BE2C (cell line): ENCODE data around the gene LY86.

Experiments
- DNase-seq: peaks from one replicate; pipeline ENCODE4 v3.0.0-alpha.2; 2020
- H3K27me3 ChIP-seq: fragments of 250-450 bp; sonication (Bioruptor Pico); 2 replicates; pipeline ENCODE4 v1.5.1; 2020; ENCODE audit warnings: mild to moderate bottlenecking
- H3K36me3 ChIP-seq: fragments of 250-450 bp; sonication (Bioruptor Pico); 2 replicates; pipeline ENCODE4 v1.5.1; 2020; ENCODE audit warnings: mild to moderate bottlenecking
- H3K4me1 ChIP-seq: fragments of 250-450 bp; sonication (Bioruptor Pico); 2 replicates; pipeline ENCODE4 v1.5.1; 2020
- H3K4me3 ChIP-seq: 2 replicates; pipeline ENCODE4 v1.5.1; 2011; ENCODE audit warnings: low read depth, low read length
- H3K9me3 ChIP-seq: fragments of 250-450 bp; sonication (Bioruptor Pico); 2 replicates; pipeline ENCODE4 v1.5.1; 2020
- TF ChIP-seq, protein P1 (sequence below): IDR thresholded peaks from 2 replicates; pipeline ENCODE4 v1.5.1; 2012; ENCODE audit warnings: mild to moderate bottlenecking, low read depth, low read length

LY86 gene

DNA sequence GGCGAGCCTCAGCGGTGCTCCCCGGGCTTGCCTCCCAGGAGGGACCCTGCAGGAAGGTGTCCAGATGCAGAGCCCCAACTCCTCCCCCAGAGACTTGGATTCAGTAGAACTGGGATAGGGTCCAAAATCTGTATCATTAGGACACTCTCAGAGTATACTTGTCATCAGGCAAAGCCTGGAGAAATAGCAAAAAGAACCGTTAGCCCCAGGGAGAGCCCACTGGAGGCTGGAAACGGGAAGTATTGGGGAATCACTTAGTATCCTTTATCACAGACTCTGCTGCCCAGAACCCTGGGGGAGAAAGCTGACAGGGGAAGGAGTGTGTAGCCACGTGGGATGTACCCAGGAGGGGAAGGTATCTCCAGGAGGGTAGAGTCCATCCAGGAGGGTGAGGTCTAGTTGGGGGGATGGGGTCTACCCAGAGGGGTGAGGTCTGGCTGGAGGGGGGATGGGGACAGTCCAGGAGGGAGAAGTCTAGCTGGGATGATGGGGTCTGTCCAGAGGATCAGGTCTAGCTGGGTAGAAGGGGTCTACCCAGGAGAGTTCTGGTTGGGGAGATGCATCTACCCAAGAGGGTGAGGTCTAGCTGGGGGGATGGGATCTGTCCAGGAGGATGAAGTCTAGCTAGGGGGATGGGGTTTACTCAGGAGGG is 107.2 kb downstream of the LY86 start:
- DNase-seq, result no peak
- H3K27me3 ChIP-seq, result no peaks in the 10 kb centered on the region
- H3K36me3 ChIP-seq, result no peaks in the 10 kb centered on the region
- TF ChIP-seq, protein P1, sequence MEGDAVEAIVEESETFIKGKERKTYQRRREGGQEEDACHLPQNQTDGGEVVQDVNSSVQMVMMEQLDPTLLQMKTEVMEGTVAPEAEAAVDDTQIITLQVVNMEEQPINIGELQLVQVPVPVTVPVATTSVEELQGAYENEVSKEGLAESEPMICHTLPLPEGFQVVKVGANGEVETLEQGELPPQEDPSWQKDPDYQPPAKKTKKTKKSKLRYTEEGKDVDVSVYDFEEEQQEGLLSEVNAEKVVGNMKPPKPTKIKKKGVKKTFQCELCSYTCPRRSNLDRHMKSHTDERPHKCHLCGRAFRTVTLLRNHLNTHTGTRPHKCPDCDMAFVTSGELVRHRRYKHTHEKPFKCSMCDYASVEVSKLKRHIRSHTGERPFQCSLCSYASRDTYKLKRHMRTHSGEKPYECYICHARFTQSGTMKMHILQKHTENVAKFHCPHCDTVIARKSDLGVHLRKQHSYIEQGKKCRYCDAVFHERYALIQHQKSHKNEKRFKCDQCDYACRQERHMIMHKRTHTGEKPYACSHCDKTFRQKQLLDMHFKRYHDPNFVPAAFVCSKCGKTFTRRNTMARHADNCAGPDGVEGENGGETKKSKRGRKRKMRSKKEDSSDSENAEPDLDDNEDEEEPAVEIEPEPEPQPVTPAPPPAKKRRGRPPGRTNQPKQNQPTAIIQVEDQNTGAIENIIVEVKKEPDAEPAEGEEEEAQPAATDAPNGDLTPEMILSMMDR, result no peak
- H3K4me1 ChIP-seq, result no peaks in the 10 kb centered on the region; the same call in 1 of the 2 replicates
- H3K9me3 ChIP-seq, result no peaks in the 10 kb centered on the region
- no peak overlapping the region for H3K4me3 ChIP-seq

DNA sequence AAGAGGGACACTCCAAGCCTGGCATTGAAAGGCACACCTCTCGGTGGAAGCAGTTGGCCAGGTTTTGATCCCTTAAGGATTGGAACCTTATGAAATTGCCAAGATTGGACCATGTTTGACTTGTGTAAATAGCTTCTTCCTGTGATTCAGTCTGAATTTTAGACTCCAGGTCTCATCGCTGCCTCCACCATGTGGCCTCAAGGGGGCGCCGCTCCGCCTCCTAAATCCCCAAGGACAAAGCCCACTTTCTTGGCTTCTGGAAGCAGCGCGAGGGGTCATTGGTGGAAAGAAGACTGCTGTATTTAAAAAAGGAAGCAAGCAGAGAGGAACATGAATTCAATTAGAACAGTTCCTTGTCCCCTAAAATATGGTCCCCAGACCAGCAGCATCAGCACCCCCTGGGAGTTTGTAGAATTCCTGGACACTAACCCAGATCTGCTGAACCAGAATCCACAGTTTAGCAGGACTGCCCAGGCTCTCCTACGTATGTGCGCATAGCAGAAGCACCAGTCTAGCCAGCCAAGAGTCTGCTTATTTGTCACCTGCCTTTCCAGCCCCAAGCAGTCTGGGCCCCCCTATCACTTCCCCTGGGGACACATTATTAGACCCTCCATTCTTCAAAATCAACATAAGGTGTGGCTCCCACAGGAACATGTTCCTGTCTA is 108.5 kb downstream of the LY86 start:
- peaks cover 5% of the 10 kb centered on the region for H3K4me1 ChIP-seq
- DNase-seq, result peak; percentile 70

DNA sequence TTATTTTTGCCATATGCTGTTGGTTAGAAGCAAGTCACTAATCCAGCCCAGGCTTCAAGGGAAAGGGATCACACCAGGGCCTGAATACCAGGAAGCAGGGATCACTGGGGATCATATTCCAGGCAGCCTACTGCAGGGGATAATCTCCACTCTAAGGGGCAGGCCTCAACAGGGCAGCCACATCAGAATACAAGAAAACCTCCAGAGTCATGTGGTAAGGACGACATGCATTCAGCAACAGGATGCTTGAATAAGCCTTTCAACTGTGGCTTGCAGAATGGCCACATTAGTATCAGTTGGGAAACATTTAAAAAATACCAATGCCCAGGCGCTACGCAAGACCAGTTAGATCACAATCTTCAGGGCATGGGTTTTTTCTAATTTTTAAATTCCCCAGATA is 109.1 kb downstream of the LY86 start:
- Histone ChIP-seq H3K4me3 (no peak overlapping the region), H3K4me1 (peaks cover 6% of the 10 kb centered on the region), H3K36me3 (no peaks in the 10 kb centered on the region), H3K9me3 (no peaks in the 10 kb centered on the region), H3K27me3 (no peaks in the 10 kb centered on the region)
- DNase-seq, result no peak
- TF ChIP-seq, protein P1, result no peak

More for the DNA sequence above, 108.5 kb downstream of the LY86 start:
- H3K27me3 ChIP-seq, result no peaks in the 10 kb centered on the region
- H3K4me3 ChIP-seq, result no peak overlapping the region
- no peaks in the 10 kb centered on the region for H3K36me3 ChIP-seq
- TF ChIP-seq, protein P1, result peak; percentile 92
- no peaks in the 10 kb centered on the region for H3K9me3 ChIP-seq

DNA sequence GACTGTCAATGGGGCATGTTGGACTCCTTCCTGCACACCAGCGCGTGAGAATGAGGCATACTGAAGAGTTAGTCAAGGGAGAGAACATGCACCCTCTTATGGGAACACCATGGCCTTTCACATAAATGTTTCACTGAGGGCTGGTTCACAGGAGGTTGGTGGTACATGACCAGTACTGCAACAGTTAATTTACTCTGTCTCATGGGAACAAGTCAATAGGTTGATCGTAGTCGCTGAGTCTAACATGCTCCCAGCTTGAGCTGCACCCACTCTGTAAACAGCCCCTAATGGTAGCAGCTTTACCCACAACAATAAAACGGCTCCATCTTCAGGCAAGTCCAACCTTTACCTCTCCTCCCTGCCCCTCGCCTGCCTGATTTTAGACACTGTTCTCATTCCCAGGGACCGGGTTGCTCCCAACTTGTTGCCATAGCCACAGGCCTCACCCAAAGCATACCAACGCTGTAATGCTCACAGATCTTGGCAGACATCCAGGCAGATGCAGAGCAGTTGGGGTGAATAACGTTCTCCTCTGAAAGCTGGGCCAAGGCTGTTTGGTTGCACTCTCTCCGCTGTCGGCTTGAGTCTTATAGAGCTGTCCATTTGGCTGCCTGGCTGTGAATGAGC is 111.3 kb downstream of the LY86 start:
- DNase-seq, result peak; percentile 72
- 0 out of 2 replicates have a peak overlapping the region, but pooled peaks have one; percentile 12 for H3K4me3 ChIP-seq

DNA sequence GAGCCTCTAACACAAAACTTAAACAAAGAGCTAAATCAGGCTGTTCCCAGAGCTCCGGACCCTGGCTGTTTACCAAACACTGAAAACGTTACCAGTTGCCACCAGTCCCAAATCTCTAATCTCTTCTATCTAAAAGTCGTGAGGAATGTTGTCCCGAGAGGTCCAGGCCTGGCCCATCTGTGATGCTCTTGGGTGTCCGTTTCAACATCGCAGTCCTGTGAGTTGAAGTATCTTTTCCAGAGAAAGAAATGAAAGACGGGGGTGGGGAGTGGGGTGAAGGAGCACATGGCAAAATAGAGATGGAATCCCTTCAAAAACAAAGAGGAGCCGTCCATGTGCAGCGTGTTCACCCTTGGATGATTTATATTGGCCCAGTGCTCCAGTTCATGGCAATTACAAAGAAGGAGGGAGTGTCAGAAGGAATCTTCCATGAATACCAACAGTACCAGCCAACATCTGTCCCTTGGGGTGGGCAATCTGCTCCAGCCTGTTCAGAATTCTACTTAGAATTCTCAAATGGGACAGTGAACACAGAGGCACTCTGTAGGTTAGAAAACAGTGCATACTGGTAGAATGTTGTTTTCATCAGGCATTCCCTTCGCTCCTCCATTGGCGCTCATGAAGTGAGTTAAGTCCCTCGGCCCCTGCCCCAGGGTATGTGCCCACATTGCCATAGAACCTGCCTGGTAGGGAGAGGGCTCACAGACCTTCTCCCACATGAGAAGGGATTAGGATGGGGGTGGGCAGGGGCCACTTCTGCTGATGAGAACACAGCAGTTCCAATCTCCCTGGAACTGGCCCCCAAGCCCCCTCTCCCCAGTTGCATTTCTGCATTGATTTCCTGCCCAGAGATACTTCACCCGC is 112.1 kb downstream of the LY86 start:
- Histone ChIP-seq H3K4me1 (peaks cover 12% of the 10 kb centered on the region), H3K9me3 (no peaks in the 10 kb centered on the region), H3K4me3 (no peak overlapping the region), H3K36me3 (no peaks in the 10 kb centered on the region), H3K27me3 (no peaks in the 10 kb centered on the region)
- DNase-seq, result no peak
- TF ChIP-seq, protein P1, result no peak

More for the DNA sequence above, 111.3 kb downstream of the LY86 start:
- Histone ChIP-seq H3K27me3 (no peaks in the 10 kb centered on the region), H3K9me3 (no peaks in the 10 kb centered on the region), H3K4me1 (peaks cover 12% of the 10 kb centered on the region), H3K36me3 (no peaks in the 10 kb centered on the region)
- TF ChIP-seq, protein P1, result peak; percentile 19; the same call in 1 of the 2 replicates
